DMS153 treated with DMSO at 0.1 percent for 48 hours (cell line): ENCODE results near the gene LCN2.

Experiments
- DNase-seq: peaks from one replicate; lab custom pipeline; 2025; ENCODE audit not compliant: unreplicated experiment; lab: John Stamatoyannopoulos, UW

LCN2 gene

GRCh38 chr9:128114326-128115186, 34.7 kb upstream of the LCN2 start:
- DNase-seq = no peak

- no peak for DNase-seq
These were observed 33.8 kb upstream of the LCN2 start for GRCh38 chr9:128115187-128116103.

GRCh38 chr9:128116104-128117083, 32.9 kb upstream of the LCN2 start:
- no peak for DNase-seq

- peak; percentile 83 for DNase-seq
These were observed 31.4 kb upstream of the LCN2 start for GRCh38 chr9:128117613-128118471.

GRCh38 chr9:128118472-128118857, 30.8 kb upstream of the LCN2 start:
- no peak for DNase-seq

- DNase-seq = no peak
These were observed 30.1 kb upstream of the LCN2 start for GRCh38 chr9:128118971-128119665.

GRCh38 chr9:128120061-128120740, 29.1 kb upstream of the LCN2 start:
- DNase-seq = no peak

- no peak for DNase-seq
These were observed 28.4 kb upstream of the LCN2 start for GRCh38 chr9:128120741-128121465.

GRCh38 chr9:128121466-128121810, 27.8 kb upstream of the LCN2 start:
- DNase-seq = no peak

GRCh38 chr9:128121924-128122808, 27.1 kb upstream of the LCN2 start:
- DNase-seq = no peak

- no peak for DNase-seq
These were observed 26.5 kb upstream of the LCN2 start for GRCh38 chr9:128122809-128123175.

GRCh38 chr9:128123451-128124080, 25.7 kb upstream of the LCN2 start:
- no peak for DNase-seq

GRCh38 chr9:128124451-128124850, 24.8 kb upstream of the LCN2 start:
- no peak for DNase-seq

- no peak for DNase-seq
These were observed 24.2 kb upstream of the LCN2 start for GRCh38 chr9:128124873-128125579.

GRCh38 chr9:128125580-128126354, 23.5 kb upstream of the LCN2 start:
- no peak for DNase-seq
